Neural progenitor cell (in vitro differentiated cells): Measurements from ENCODE around the gene MVB12B.

Source experiments
- CTCF ChIP-seq: fragments of 200-600 bp; sonication (generic); IDR thresholded peaks from 2 replicates; pipeline ENCODE4 v1.5.1; 2017; ENCODE audit warnings: antibody characterized with exemption, mild to moderate bottlenecking
- EZH2 ChIP-seq: fragments of 200-600 bp; sonication (generic); IDR thresholded peaks from 2 replicates; pipeline ENCODE4 v1.6.1; 2017; ENCODE audit warnings: antibody characterized with exemption, mild to moderate bottlenecking, moderate library complexity
- EZH2phosphoT487 ChIP-seq: fragments of 200-600 bp; sonication (generic); IDR thresholded peaks from 2 replicates; pipeline ENCODE4 v1.6.1; 2017; ENCODE audit warnings: antibody characterized with exemption

DNA sequence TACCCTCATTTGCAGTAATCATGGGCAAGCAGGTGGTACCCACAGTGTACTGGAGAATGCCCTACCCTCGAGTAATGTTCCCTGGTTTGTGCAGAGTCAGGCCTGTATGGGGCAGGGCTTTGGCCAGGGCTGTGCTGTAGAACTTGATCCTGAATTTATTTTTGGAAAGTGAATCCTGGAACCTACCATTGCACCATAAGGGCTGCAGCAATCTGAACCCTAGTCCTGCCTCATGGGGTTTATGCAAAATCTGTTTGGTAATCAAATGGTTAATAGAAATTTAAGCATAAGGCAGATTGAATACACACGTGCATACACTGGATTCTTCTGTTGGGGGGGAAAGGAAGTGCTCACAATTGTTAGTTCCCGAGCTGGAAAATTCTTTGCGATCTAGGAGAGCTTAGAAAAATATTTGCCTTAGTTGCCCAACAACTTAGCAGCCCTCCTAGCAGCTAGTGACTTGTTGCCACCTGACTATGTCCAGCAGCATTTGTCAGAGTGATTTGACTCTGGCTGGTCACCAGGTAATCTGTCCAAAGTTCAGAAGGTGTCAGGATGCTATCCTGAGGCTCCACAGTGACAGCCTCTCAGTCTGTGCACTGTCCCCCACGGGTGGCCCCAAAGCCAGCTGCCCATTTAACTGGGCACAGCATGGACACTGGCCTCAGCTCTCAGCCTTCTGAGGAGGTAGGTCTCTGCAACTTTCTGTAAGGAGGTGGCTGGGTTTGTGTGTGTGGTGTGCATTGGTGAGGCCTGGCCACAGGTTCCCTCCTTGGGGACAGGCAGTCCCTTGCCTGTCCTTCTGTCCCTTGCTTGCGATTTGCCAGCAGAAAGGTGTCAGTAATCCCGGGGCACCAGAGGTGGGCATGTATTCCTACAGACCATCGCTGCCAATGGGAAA is 8.3 kb downstream of the MVB12B start:
- TF ChIP-seq CTCF (no peak), EZH2 (no peak), EZH2phosphoT487 (no peak)
